Brain microvascular endothelial cell (primary cell): ENCODE results near the gene NXPH4.

Experiments used
- DNase-seq: peaks from one replicate; pipeline ENCODE4 v3.0.0-alpha.2; 2020
- H3K27ac ChIP-seq: fragments of 250-450 bp; sonication (Bioruptor Pico); 2 replicates; pipeline ENCODE4 v1.5.1; 2020; ENCODE audit warnings: mild to moderate bottlenecking, moderate library complexity
- H3K27me3 ChIP-seq: fragments of 250-450 bp; sonication (Bioruptor Pico); replicated peaks from 2 replicates; pipeline ENCODE4 v1.5.1; 2020; ENCODE audit warnings: mild to moderate bottlenecking
- H3K36me3 ChIP-seq: fragments of 250-450 bp; sonication (Bioruptor Pico); replicated peaks from 2 replicates; pipeline ENCODE4 v1.5.1; 2020; ENCODE audit warnings: mild to moderate bottlenecking
- H3K4me3 ChIP-seq: 2 replicates; pipeline ENCODE4 v1.5.1; 2011; ENCODE audit warnings: low read depth, mild to moderate bottlenecking, control low read depth, low read length, moderate library complexity
- in situ Hi-C: cut with HindIII; loops from 2 replicates; pipeline ENCODE4 v1.10.0; 2017; ENCODE audit warnings: low sequenced_read_pairs, low pct_ligation_motif_present
- TF ChIP-seq, protein P1 (sequence below): IDR thresholded peaks from 2 replicates; pipeline ENCODE4 v1.5.1; 2011; ENCODE audit warnings: low read depth, mild to moderate bottlenecking, moderate library complexity, low read length, control low read depth, inconsistent platforms; ENCODE audit errors: missing control alignments

NXPH4 gene

DNA sequence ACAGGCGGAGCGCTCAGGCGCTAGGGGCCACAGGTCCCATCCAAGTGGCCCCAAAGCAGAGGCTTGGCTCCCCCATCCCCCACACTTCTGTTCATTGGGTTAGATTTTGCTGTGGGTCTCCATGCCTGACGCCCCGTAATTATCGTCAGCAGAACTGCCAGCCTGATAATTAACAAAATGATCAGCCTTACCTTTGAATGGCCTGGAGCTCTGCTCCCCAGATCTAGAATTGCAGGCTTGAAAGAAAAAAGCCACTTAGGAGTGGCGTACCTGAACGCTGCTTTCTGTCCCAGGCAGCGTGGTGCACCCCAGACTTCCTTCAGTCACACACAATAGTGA lies 40.5 kb upstream of the NXPH4 start:
- H3K36me3 ChIP-seq, result peaks cover 71% of the 10 kb centered on the region
- in situ Hi-C loops, result no loop called here
- no peak for DNase-seq
- TF ChIP-seq, protein P1, sequence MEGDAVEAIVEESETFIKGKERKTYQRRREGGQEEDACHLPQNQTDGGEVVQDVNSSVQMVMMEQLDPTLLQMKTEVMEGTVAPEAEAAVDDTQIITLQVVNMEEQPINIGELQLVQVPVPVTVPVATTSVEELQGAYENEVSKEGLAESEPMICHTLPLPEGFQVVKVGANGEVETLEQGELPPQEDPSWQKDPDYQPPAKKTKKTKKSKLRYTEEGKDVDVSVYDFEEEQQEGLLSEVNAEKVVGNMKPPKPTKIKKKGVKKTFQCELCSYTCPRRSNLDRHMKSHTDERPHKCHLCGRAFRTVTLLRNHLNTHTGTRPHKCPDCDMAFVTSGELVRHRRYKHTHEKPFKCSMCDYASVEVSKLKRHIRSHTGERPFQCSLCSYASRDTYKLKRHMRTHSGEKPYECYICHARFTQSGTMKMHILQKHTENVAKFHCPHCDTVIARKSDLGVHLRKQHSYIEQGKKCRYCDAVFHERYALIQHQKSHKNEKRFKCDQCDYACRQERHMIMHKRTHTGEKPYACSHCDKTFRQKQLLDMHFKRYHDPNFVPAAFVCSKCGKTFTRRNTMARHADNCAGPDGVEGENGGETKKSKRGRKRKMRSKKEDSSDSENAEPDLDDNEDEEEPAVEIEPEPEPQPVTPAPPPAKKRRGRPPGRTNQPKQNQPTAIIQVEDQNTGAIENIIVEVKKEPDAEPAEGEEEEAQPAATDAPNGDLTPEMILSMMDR, result no peak
- no peak overlapping the region for H3K4me3 ChIP-seq
- no peak overlapping the region for H3K27ac ChIP-seq
- H3K27me3 ChIP-seq, result no peaks in the 10 kb centered on the region

DNA sequence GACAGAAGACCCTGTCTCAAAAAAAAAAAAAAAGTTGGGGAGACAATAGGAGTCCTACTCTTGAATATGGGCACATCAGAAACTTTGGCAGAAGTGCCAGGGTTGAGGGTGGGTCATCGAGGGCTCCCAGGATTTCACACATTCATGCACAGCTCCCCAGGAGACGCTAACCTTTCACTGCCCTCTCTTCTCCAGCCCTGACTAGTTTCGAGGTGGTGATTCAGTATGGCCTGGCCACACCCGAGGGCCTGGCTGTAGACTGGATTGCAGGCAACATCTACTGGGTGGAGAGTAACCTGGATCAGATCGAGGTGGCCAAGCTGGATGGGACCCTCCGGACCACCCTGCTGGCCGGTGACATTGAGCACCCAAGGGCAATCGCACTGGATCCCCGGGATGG lies 39.7 kb upstream of the NXPH4 start:
- no peaks in the 10 kb centered on the region for H3K27me3 ChIP-seq
- H3K4me3 ChIP-seq, result no peak overlapping the region
- peaks cover 76% of the 10 kb centered on the region for H3K36me3 ChIP-seq
- TF ChIP-seq, protein P1, result no peak
- H3K27ac ChIP-seq, result no peak overlapping the region
- in situ Hi-C loops, result no loop called here
- DNase-seq, result no peak

DNA sequence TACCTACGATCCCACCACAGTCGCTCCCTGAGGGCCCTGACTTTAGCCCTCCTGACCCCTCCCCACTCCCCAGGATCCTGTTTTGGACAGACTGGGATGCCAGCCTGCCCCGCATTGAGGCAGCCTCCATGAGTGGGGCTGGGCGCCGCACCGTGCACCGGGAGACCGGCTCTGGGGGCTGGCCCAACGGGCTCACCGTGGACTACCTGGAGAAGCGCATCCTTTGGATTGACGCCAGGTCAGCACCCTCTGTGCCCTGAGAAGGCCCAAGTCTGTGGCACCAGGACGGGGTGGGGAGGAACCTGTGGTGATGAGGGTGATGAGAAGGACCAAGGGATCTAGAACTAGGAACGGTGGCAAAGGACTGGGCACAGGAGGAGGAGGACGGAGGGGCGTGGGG lies 39.2 kb upstream of the NXPH4 start:
- no peak for DNase-seq
- Histone ChIP-seq H3K4me3 (no peak overlapping the region), H3K36me3 (peaks cover 77% of the 10 kb centered on the region), H3K27ac (no peak overlapping the region), H3K27me3 (no peaks in the 10 kb centered on the region)
- TF ChIP-seq, protein P1, result no peak
- in situ Hi-C loops, result no loop called here

DNA sequence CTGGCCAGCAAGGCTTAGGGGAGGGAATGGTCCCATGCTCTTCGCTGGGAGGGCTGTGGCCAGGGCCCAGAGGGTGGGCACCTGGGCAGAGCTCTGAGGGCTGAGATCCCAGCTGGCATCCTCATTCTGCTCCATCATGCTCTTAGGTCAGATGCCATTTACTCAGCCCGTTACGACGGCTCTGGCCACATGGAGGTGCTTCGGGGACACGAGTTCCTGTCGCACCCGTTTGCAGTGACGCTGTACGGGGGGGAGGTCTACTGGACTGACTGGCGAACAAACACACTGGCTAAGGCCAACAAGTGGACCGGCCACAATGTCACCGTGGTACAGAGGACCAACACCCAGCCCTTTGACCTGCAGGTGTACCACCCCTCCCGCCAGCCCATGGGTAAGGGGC lies 38.4 kb upstream of the NXPH4 start:
- TF ChIP-seq, protein P1, result no peak
- no peak for DNase-seq
- no peaks in the 10 kb centered on the region for H3K27me3 ChIP-seq
- in situ Hi-C loops, result no loop called here
- H3K36me3 ChIP-seq, result peaks cover 77% of the 10 kb centered on the region
- no peak overlapping the region for H3K4me3 ChIP-seq
- no peak overlapping the region for H3K27ac ChIP-seq

DNA sequence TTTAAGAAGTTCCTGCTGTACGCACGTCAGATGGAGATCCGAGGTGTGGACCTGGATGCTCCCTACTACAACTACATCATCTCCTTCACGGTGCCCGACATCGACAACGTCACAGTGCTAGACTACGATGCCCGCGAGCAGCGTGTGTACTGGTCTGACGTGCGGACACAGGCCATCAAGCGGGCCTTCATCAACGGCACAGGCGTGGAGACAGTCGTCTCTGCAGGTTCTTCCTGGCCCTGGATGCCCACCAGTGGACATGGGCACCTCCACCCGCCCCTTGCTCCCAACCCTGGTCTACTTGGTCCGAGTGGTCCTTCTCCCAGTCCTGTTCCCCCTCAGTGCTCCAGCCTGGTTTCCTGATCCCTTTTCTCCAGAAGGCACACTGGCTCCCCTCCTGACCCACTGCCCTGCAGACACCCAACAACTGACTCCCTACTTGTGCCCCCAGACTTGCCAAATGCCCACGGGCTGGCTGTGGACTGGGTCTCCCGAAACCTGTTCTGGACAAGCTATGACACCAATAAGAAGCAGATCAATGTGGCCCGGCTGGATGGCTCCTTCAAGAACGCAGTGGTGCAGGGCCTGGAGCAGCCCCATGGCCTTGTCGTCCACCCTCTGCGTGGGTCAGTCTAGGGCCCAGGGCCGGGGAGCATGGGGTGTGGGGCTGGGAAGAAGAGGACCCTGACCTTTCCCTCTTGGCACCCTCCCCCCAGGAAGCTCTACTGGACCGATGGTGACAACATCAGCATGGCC lies 37.1 kb upstream of the NXPH4 start:
- Histone ChIP-seq H3K27me3 (no peaks in the 10 kb centered on the region), H3K27ac (no peak overlapping the region), H3K4me3 (no peak overlapping the region), H3K36me3 (peaks cover 82% of the 10 kb centered on the region)
- TF ChIP-seq, protein P1, result no peak
- no peak for DNase-seq
- in situ Hi-C loops, result no loop called here
